T-helper 17 cell (primary cell): Measurements from ENCODE around the gene NUDCD2. TPM values are rescaled to one million over a fixed set of nuclear protein-coding genes. Genes with fewer than 3 reads are reported as not detected.
A peak's percentile ranks its signal among the peaks of the same experiment; 100 is the strongest.
"Not testable (repeated sequence)": the region's sequence is repeated elsewhere in the genome, so short reads cannot be mapped to it uniquely, and the experiment has no call there.

Experiments used
- ATAC-seq: fragments of 150-1000 bp; cut with Tn5 transposase; 2 replicates; pipeline ENCODE4 v1.10.0; 2021; ENCODE audit warnings: mild to moderate bottlenecking, moderate library complexity
- DNase-seq, 3 donors: peaks; one replicate each; pipeline versions ENCODE4 v3.0.0 to v3.0.0-alpha.2; 2020 to 2021
- H3K9me3 ChIP-seq: one replicate; pipeline ENCODE4 v1.7.0; 2013; ENCODE audit warnings: low read length, mild to moderate bottlenecking; ENCODE audit not compliant: control insufficient read depth, poor library complexity, severe bottlenecking
- H3K27ac Mint-ChIP-seq: one replicate; pipeline ENCODE4 v1.8.0; 2022; ENCODE audit warnings: mild to moderate bottlenecking, moderate library complexity, mixed read lengths
- H3K27me3 Mint-ChIP-seq: one replicate; pipeline ENCODE4 v1.8.0; 2022; ENCODE audit warnings: mixed read lengths
- H3K36me3 Mint-ChIP-seq: one replicate; pipeline ENCODE4 v1.8.0; 2022; ENCODE audit warnings: low read depth, mixed read lengths
- H3K4me1 Mint-ChIP-seq: one replicate; pipeline ENCODE4 v1.8.0; 2022; ENCODE audit warnings: mild to moderate bottlenecking, mixed read lengths
- H3K4me3 Mint-ChIP-seq: one replicate; pipeline ENCODE4 v1.8.0; 2022; ENCODE audit warnings: mild to moderate bottlenecking, moderate library complexity, mixed read lengths
- total RNA-seq, 4 donors: library from RNA in 2 of 4; stranded (reverse) in 2 of 4; gene quantifications; one replicate each; pipeline ENCODE4 v1.2.3 and lab custom pipeline; 2022 to 2026

NUDCD2 gene
- total RNA-seq, 2 donors from 2014 or later = 17.9 to 19.5 TPM

DNA sequence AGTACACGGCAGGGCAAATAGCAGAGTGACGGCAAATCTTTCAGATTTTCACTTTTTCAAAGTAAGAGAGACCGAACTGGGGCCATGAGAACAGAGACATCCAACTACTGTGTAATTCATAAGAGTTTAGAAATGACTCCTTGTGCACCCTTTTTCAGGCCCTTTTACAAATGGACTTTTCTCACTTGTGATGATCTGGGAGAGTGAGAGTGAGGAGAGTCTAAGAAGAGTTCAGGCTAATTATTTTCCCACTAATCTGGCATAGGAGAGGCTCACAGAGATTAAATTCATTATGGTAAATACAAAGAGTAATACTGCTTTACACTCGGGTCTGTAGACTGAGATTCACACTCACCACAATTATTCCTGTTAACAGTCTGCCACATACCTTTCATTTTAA, 23.4 kb downstream of the NUDCD2 start:
- Mint-ChIP-seq H3K4me3 (peak overlapping the region; percentile 91), H3K36me3 (peaks cover 4% of the 10 kb centered on the region), H3K27me3 (peaks cover 5% of the 10 kb centered on the region), H3K27ac (peak overlapping the region; percentile 92), H3K4me1 (peaks cover 26% of the 10 kb centered on the region)
- no peaks in the 10 kb centered on the region for H3K9me3 ChIP-seq
- ATAC-seq (no peak), DNase-seq (no peak)

DNA sequence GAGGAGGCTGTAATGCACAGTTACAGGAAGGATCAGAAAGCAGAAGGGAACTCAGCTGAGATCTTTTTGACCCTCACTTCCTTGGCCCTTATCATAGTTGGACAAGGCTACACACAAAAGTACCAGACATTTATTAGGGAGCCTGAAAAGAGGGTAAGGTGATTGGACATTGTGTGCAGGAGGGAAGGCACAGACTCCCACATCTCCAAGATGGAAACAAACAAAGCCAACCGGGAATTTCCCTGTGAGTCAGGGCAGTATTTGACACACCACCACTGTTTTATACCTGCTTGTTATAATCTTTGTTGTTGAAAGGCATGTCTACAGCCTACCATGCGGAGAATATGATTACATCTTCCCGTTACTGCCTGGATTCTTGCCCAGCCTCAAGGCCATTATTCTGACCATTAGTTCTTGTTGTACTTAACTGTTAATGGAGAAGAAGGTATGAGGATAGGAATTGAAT, 25.5 kb downstream of the NUDCD2 start:
- H3K9me3 ChIP-seq = no peaks in the 10 kb centered on the region
- H3K27me3 Mint-ChIP-seq = peaks cover 5% of the 10 kb centered on the region
- peaks cover 4% of the 10 kb centered on the region for H3K36me3 Mint-ChIP-seq
- ATAC-seq (no peak), DNase-seq (no peak)
- H3K4me1 Mint-ChIP-seq = peaks cover 22% of the 10 kb centered on the region
- no peak overlapping the region for H3K27ac Mint-ChIP-seq
- no peak overlapping the region for H3K4me3 Mint-ChIP-seq

DNA sequence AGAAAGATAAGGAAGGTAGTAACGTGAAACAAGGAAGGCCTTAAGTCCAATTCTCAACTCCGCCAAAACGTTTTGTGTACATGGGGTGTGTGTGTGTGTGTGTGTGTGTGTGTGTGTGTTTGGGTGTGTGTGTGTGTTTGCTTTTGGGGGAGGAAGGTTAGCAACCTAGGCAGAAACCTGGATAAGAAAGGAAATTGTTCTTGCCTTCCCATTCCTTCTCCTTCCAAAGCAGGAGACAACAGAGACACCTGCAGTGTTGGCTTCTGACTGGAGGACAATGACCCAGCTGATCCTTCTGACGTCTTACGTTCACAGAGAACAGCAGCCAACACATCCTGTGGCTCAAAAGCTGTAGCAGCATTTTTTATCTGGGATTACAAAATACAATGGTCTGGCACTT, 26.6 kb downstream of the NUDCD2 start:
- ATAC-seq (no peak), DNase-seq (no peak)
- Mint-ChIP-seq H3K36me3 (peaks cover 4% of the 10 kb centered on the region), H3K4me1 (peaks cover 16% of the 10 kb centered on the region), H3K4me3 (no peak overlapping the region), H3K27me3 (peaks cover 5% of the 10 kb centered on the region), H3K27ac (no peak overlapping the region)
- H3K9me3 ChIP-seq = no peaks in the 10 kb centered on the region

DNA sequence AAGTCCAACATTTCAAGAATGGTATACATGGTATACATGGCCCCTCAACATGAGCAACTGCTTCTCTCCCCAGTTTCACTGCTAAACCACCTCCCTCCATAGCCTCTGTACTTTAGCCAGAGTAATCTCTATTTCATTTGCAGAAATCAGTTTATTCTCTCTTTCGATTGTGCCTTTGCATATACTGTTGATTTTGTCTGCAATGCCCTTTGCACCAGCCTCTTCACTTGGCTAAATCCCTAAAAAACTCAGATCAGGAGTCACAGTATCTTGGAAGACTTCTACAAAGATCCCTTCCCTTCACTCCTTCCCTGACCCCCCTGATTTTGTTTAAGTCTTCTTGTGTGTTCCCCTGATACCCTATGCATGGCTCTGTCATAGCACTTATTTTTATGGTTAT, 27.4 kb downstream of the NUDCD2 start:
- no peak for DNase-seq
- Mint-ChIP-seq H3K36me3 (peaks cover 4% of the 10 kb centered on the region), H3K4me3 (no peak overlapping the region), H3K4me1 (peaks cover 14% of the 10 kb centered on the region), H3K27ac (no peak overlapping the region), H3K27me3 (peaks cover 5% of the 10 kb centered on the region)
- H3K9me3 ChIP-seq = no peaks in the 10 kb centered on the region
- ATAC-seq = no peak

DNA sequence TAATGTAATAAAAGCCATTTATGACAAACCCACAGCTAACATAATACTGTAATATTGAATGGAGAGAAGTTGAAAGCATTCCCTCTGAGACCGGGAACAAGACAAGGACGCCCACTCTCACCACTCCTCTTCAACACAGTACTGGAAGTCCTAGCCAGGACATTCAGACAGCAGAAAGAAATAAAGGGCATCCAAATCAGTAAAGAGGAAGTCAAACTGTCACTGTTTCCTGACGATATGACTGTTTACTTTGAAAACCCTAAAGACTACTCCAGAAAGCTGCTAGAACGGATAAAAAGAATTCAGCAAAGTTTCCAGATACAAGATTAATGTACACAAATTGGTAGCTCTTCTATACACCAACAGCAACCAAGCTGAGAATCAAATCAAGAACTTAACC, 33.8 kb downstream of the NUDCD2 start:
- DNase-seq, H3K27ac Mint-ChIP-seq, H3K36me3 Mint-ChIP-seq, ATAC-seq, H3K4me3 Mint-ChIP-seq, H3K4me1 Mint-ChIP-seq, H3K9me3 ChIP-seq: not testable (repeated sequence)
- peaks cover 18% of the 10 kb centered on the region for H3K27me3 Mint-ChIP-seq

DNA sequence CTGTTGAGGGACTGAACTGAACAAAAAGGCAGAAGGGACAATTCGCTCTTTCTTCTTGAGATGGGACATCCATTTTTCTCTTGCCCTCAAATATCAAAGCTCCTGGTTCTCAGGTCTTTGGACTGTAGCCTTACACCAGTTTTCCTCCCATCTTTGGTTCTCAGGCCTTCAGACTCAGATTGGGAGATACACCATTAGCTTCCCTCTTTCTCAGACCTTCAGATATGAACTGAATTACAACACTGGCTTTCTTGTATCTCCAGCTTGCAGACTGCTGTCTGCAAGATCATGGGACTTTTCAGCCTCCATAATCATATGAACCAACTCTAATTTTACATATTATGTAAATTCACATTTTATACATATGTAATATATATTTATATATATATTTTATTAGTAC, 35.1 kb downstream of the NUDCD2 start:
- H3K4me3 Mint-ChIP-seq = no peak overlapping the region
- ATAC-seq = no peak
- no peaks in the 10 kb centered on the region for H3K36me3 Mint-ChIP-seq
- no peaks in the 10 kb centered on the region for H3K9me3 ChIP-seq
- peaks cover 5% of the 10 kb centered on the region for H3K4me1 Mint-ChIP-seq
- peaks cover 18% of the 10 kb centered on the region for H3K27me3 Mint-ChIP-seq
- no peak for DNase-seq
- H3K27ac Mint-ChIP-seq = no peak overlapping the region

DNA sequence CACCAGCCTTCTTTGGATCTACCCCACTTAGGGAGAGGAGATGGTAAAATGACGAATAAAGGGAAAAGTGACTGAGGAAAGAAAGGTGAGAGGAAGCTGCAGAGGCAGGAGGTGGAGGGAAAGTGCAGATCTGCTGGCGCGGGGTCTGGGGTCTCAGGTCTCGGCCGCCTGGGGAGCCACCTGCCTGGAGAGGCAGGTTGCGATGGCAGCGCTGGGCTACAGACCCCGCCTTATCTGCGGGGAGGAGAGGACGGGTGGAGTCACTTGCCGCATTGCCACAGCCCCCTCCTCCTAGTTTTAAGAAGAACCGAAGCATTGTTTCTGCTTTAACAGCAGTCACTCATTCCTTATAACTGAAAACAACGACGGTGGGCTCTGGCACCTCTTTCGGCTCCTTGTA, 44.2 kb downstream of the NUDCD2 start:
- H3K36me3 Mint-ChIP-seq, DNase-seq, H3K4me1 Mint-ChIP-seq, H3K4me3 Mint-ChIP-seq, H3K9me3 ChIP-seq, ATAC-seq, H3K27ac Mint-ChIP-seq: not testable (repeated sequence)
- H3K27me3 Mint-ChIP-seq = peaks cover 48% of the 10 kb centered on the region

DNA sequence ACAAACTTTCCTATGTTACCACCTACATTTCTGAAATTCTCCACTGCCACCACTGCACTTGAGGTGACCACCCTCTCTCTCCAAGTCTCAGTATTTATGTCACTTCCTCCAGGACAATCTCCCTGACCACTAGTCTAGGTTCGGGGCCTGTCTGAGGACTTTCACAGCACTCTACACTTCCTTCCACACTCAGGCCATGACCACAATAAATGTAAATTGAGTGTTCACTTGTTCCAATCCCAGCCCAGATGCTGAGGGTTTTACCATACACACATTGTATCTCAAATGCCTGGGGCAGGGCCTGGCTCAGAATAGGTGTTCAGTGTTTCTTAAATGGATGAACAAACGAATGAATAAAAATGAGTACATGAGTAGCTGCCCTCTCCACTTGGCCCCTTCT, 49.4 kb downstream of the NUDCD2 start:
- no peak for ATAC-seq
- peaks cover 3% of the 10 kb centered on the region for H3K36me3 Mint-ChIP-seq

DNA sequence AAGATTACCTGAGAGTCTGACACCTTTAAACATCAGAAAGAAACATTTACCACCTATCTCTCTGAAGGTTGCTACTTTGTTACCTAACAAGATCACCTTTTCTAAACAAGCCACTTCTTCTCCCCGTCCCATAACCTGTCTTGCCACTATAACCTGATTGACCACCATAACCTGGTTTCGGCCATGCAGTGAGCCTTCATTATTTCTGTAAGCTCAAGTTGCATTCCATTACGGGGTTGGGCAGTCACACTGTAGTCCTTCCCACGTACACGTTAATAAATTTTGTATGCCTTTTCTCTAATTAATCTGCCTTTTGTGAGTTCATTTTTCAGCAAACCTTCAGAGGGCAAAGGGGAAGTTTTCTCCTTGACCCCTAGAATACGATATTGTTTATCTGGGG, 50.5 kb downstream of the NUDCD2 start:
- no peak overlapping the region for H3K4me3 Mint-ChIP-seq
- H3K36me3 Mint-ChIP-seq = no peaks in the 10 kb centered on the region
- DNase-seq (no peak), ATAC-seq (no peak)
- H3K27ac Mint-ChIP-seq = no peak overlapping the region
- H3K4me1 Mint-ChIP-seq = no peaks in the 10 kb centered on the region
- peaks cover 33% of the 10 kb centered on the region for H3K27me3 Mint-ChIP-seq
- H3K9me3 ChIP-seq = no peaks in the 10 kb centered on the region

More for the DNA sequence above, 49.4 kb downstream of the NUDCD2 start:
- H3K4me1 Mint-ChIP-seq = peaks cover 1% of the 10 kb centered on the region
- H3K27me3 Mint-ChIP-seq = peaks cover 45% of the 10 kb centered on the region
- no peaks in the 10 kb centered on the region for H3K9me3 ChIP-seq
- no peak for DNase-seq
- H3K27ac Mint-ChIP-seq = no peak overlapping the region
- no peak overlapping the region for H3K4me3 Mint-ChIP-seq

DNA sequence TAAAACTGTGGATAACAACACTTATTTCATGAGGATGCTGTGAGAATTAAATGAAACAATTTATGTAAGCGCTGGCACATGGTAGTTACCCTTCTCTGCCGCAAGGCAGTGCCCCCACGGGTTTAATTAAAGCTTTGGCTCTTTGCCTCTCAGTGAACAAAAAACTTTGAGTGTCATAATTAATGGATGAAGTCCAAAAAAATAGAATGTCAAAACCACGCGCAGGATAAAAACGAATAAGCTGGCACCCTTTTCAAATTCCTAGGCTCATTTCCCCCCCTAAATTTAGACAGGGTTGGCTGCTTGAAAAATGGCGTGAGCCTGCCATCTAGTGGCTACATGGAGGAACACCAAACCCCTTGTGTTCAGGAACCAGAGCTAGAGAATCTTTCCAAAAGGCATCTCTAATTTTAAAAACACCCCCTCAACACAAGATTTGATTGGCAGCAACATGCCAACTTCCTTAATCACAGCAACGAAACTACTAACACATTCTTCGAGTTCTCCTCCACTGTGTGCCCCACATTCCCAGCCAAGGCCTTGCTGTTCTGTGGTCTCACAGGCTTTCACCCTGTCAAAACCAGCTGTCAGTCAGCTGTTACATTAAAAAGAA, 51.5 kb downstream of the NUDCD2 start:
- no peak overlapping the region for H3K4me3 Mint-ChIP-seq
- H3K9me3 ChIP-seq = no peaks in the 10 kb centered on the region
- DNase-seq = peak; percentile 14 to 45 (median 17)
- ATAC-seq = peak; percentile 87
- H3K27ac Mint-ChIP-seq = no peak overlapping the region
- no peaks in the 10 kb centered on the region for H3K4me1 Mint-ChIP-seq
- H3K36me3 Mint-ChIP-seq = no peaks in the 10 kb centered on the region
- peaks cover 34% of the 10 kb centered on the region for H3K27me3 Mint-ChIP-seq

DNA sequence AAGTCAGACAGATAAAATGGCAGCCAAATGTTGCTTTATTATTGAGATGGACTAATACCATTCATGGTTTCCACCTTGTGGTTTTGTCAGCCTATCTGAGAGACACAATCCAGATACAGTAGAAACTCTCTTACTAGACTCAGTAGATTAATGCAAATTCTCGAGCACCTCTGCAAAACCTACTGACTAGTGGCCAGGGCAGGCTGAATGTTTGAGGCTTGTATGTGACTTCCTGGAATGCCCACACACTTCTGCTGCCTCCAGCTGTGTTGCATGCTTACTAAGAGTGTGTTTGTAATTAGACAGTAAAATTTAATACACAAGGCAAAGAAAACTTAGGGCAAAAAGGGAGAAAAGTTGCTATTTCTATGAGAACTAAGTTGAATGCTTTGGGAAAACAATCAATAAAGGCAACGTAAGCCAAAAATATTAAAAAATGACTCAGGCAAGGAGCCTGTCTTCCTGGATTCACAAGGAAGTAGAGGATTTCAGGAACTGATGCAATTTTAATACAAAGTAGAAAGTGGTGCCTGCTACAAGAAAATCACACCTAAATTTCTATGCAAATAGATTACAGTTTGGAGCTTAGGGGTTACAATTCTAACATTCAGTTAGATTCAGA, 52.8 kb downstream of the NUDCD2 start:
- DNase-seq (no peak), ATAC-seq (no peak)
- no peaks in the 10 kb centered on the region for H3K9me3 ChIP-seq
- no peak overlapping the region for H3K27ac Mint-ChIP-seq
- no peak overlapping the region for H3K4me3 Mint-ChIP-seq
- H3K27me3 Mint-ChIP-seq = peaks cover 31% of the 10 kb centered on the region
- H3K36me3 Mint-ChIP-seq = no peaks in the 10 kb centered on the region
- H3K4me1 Mint-ChIP-seq = no peaks in the 10 kb centered on the region

DNA sequence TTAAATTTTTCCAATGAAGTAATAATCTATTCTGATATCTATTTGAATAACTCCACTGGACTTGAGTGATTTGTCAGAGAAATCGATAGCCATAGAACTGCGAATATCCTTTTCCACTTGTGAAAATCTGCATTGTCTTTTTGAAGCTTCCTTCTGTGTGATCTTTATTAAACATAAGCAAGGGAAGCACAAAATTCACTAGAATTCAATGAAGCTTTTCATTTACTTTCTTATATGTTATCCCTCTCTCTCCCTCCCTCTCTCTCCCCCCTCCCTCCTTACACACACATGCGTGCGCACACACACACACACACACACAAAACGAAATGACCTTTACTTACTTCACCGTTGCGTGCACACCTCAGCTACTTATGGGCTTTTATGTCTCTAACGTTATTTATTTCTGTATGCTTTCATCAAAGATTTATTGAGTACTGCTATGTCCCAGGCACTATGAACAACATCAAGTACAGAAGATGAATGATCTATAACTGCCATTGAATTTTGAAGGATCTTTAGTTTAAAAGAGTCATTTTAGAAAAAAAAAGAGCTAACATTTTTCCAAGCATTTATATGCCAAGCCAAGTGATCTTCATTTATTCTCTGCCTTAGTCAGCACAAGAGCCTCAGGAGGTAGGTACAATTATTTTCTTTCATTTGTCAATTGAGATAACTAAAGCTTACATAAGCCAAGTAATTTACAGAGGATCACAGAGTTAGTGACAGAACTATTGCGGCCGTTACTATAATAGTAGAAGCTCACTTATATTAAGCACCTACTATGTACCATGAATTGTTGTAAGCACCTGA, 55.3 kb downstream of the NUDCD2 start:
- no peak for DNase-seq
- Mint-ChIP-seq H3K4me3 (no peak overlapping the region), H3K27me3 (peaks cover 25% of the 10 kb centered on the region), H3K4me1 (no peaks in the 10 kb centered on the region), H3K27ac (no peak overlapping the region), H3K36me3 (no peaks in the 10 kb centered on the region)
- no peak for ATAC-seq
- no peaks in the 10 kb centered on the region for H3K9me3 ChIP-seq

DNA sequence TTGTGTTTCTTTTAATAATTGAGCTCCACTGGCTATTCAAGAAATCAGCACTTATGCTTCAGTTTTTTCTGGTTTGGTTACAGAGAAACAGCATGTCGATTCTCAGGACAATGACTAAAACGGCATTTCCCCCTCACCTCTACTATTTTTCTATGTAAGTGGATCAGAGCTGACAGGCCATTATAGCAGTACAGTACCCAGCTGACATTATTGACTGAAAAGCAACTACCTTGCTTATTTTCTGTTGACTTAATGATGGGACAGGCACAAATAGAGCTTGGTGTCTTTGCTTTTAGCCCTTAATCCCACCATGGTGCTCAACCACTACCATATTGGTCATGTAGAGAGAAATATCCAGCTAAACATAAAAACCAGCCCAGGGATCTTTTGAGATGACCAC, 57.9 kb downstream of the NUDCD2 start:
- H3K9me3 ChIP-seq = no peaks in the 10 kb centered on the region
- peaks cover 25% of the 10 kb centered on the region for H3K27me3 Mint-ChIP-seq
- H3K4me3 Mint-ChIP-seq = no peak overlapping the region
- H3K36me3 Mint-ChIP-seq = no peaks in the 10 kb centered on the region
- no peak for DNase-seq
- ATAC-seq = no peak
- H3K4me1 Mint-ChIP-seq = no peaks in the 10 kb centered on the region
- no peak overlapping the region for H3K27ac Mint-ChIP-seq
